Measurements from ENCODE around the gene ATXN7. TPM values are rescaled to one million over a fixed set of nuclear protein-coding genes. Genes with fewer than 3 reads are reported as not detected.

Gene ATXN7
- total RNA-seq, 1 experiment from 2014 or later = 27.5 TPM

DNA sequence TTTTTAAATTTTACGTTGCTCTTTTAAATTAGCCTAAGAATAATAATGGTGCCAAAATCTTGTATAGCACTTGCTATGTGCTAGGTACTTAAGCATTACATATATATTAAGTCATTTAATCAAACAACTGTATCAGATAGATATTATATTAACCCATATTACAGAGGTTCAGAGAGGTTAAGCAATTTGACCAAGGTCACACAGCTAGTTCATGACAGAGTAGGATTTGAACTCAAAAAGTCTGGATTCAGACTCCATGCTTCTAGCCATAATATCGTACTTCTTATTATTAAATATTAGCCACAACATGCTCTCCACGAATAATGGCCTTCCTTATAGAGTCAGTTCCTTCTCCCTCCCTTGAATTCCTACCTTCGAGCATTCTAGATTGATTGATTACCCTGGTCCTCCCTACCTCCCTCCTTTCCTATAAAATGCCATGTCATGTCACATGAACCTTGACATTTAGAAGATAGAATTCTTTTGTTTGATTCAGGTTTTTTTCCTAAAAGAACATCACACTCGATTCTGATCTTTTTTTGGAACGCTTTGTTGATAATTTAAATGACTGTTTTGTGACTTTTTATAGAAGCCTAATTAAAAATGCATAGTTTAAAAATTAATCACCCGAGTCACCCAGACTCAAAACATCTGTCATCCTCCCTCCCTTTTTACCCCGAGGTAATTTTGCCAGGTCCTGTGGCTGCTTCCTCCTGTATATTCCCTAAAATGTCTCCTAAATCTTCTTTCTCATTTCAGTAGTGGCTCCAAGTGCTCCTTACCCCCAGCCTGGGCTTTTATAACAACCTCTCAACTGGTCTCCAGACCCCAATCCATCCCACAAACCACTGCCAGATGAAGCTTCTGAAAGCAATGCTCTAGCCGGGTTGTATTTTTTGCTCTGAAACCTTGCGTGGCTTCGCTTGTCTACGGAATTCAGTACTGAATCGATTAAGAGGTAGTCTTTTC, 168.2 kb downstream of the ATXN7 start:
- peaks cover 3 to 6% of the 10 kb centered on the region in 2 experiments; a peak in 3 of 4 replicates for H3K4me1 ChIP-seq (ENCODE audit: control insufficient read depth in 1 of 2, insufficient read depth in 2 of 2, low read length in 2 of 2)
- CTCF ChIA-PET = interaction anchor here (1.5 to 2.4 kb wide), 2 partner anchors 432 to 452 kb away, joined by 4 to 14 read pairs; no protein-coding TSS in a partner anchor
- DNase-seq (ENCODE audit: low read depth, low spot score) (no peak), ATAC-seq (no peak)
- no peaks in the 10 kb centered on the region for H4K20me1 ChIP-seq (ENCODE audit: insufficient read depth)
- TF ChIP-seq, protein P1, sequence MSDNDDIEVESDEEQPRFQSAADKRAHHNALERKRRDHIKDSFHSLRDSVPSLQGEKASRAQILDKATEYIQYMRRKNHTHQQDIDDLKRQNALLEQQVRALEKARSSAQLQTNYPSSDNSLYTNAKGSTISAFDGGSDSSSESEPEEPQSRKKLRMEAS (IDR thresholded peaks at IDR 0.05) = no peak
- no peak for TF ChIP-seq POLR2AphosphoS5 (IDR thresholded peaks at IDR 0.05; ENCODE audit: low read depth, low read length)
- no peak for TF ChIP-seq ZNF274 (IDR thresholded peaks at IDR 0.05; ENCODE audit: low read depth, low read length)
- TF ChIP-seq, protein P2, sequence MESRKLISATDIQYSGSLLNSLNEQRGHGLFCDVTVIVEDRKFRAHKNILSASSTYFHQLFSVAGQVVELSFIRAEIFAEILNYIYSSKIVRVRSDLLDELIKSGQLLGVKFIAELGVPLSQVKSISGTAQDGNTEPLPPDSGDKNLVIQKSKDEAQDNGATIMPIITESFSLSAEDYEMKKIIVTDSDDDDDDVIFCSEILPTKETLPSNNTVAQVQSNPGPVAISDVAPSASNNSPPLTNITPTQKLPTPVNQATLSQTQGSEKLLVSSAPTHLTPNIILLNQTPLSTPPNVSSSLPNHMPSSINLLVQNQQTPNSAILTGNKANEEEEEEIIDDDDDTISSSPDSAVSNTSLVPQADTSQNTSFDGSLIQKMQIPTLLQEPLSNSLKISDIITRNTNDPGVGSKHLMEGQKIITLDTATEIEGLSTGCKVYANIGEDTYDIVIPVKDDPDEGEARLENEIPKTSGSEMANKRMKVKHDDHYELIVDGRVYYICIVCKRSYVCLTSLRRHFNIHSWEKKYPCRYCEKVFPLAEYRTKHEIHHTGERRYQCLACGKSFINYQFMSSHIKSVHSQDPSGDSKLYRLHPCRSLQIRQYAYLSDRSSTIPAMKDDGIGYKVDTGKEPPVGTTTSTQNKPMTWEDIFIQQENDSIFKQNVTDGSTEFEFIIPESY (IDR thresholded peaks at IDR 0.05; ENCODE audit: extremely low read depth, insufficient replicate concordance, low read length) = no peak
- TF ChIP-seq EZH2 (IDR thresholded peaks at IDR 0.05) = no peak
- TF ChIP-seq SRF (IDR thresholded peaks at IDR 0.05; ENCODE audit: low read depth) = no peak
- peak overlapping the region; percentile 99 for H2AFZ ChIP-seq (ENCODE audit: low read depth, low read length, poor library complexity, severe bottlenecking)
- no peaks in the 10 kb centered on the region for H3K36me3 ChIP-seq (ENCODE audit: control insufficient read depth in 1 of 2, insufficient read depth in 2 of 2, low read length in 2 of 2)
- H3K9ac ChIP-seq (ENCODE audit: low read length) = no peak overlapping the region
- intact Hi-C loops (cut with micrococcal nuclease) = loop anchor here (2.0 kb wide), 1 partner anchor 135 kb away; no protein-coding TSS in a partner anchor
- H3K4me3 ChIP-seq (replicated peaks in 1 of 2; ENCODE audit: low read depth in 1 of 2, low read length in 2 of 2) = no peak overlapping the region
- no peak overlapping the region for H3K27ac ChIP-seq (ENCODE audit: low read depth, low read length)
- POLR2A ChIA-PET = no interaction called here
- RAD21 ChIA-PET (ENCODE audit: low non-redundant PET in 1 of 2, low total read pairs in 2 of 2, uncharacterized antibody in 2 of 2, unreplicated experiment in 2 of 2) = no interaction called here
- no TSS peak for BruUV-seq (replicated peaks)
- peaks cover 23% of the 10 kb centered on the region for H3K27me3 ChIP-seq (ENCODE audit: insufficient read depth, low read length)
- peak overlapping the region; percentile 68; the same call in 1 of the 2 replicates for H3K4me2 ChIP-seq (ENCODE audit: low read length)
- 0 out of 4 replicates have a peak, but pooled peaks cover 0 to 5% of the 10 kb centered on the region in 2 experiments for H3K9me3 ChIP-seq (ENCODE audit: control insufficient read depth in 1 of 2, insufficient read depth in 1 of 2, low read depth in 1 of 2, low read length in 2 of 2)
- H3K9me2 ChIP-seq (ENCODE audit: insufficient read depth) = no peaks in the 10 kb centered on the region
- H3K79me2 ChIP-seq (ENCODE audit: insufficient read depth, low read length) = no peaks in the 10 kb centered on the region

All from HCT116 (cell line).